SHP77 (cell line): ENCODE measurements around the gene GLYR1.
A peak's percentile ranks its signal among the peaks of the same experiment; 100 is the strongest.
"Not testable (repeated sequence)": the region's sequence is repeated elsewhere in the genome, so short reads cannot be mapped to it uniquely, and the experiment has no call there.

Experiments
- DNase-seq, 2 experiments: peaks; one replicate each; lab custom pipeline; 2025; lab: John Stamatoyannopoulos, UW

The GLYR1 gene

GRCh38 chr16:4846901-4847773, at the start of gene GLYR1, which contains the start of gene UBN1:
GLYR1 (minus strand) TSS chr16:4847288; CDS start chr16:4847265, 23 bp downstream.
UBN1 (plus strand) TSS chr16:4847481; CDS start chr16:4852918, 5,437 bp downstream.
- DNase-seq = peak; percentile 95 to 96

GRCh38 chr16:4896761-4897160, 49.7 kb upstream of the GLYR1 start:
- not testable (repeated sequence) for DNase-seq

GRCh38 chr16:4895366-4895765, 48.3 kb upstream of the GLYR1 start:
- no peak for DNase-seq

GRCh38 chr16:4894276-4895150, 47.4 kb upstream of the GLYR1 start:
- no peak for DNase-seq

GRCh38 chr16:4893103-4893862, 46.2 kb upstream of the GLYR1 start:
- no peak for DNase-seq

GRCh38 chr16:4892361-4893102, 45.4 kb upstream of the GLYR1 start:
- DNase-seq = no peak

GRCh38 chr16:4891886-4892216, 44.8 kb upstream of the GLYR1 start:
- peak; percentile 27 to 40 for DNase-seq

- DNase-seq = no peak
Observed at GRCh38 chr16:4891097-4891885, 44.2 kb upstream of the GLYR1 start.

GRCh38 chr16:4890686-4891085, 43.6 kb upstream of the GLYR1 start:
- DNase-seq = no peak

GRCh38 chr16:4890026-4890425, 42.9 kb upstream of the GLYR1 start:
- no peak for DNase-seq

GRCh38 chr16:4888428-4889135, 41.5 kb upstream of the GLYR1 start:
- DNase-seq = no peak

- DNase-seq = no peak
Observed at GRCh38 chr16:4886151-4886550, 39.1 kb upstream of the GLYR1 start.

GRCh38 chr16:4884972-4885874, 38.1 kb upstream of the GLYR1 start:
- DNase-seq = no peak

- DNase-seq = no peak
Observed at GRCh38 chr16:4884209-4884608, 37.1 kb upstream of the GLYR1 start.

GRCh38 chr16:4883501-4883900, 36.4 kb upstream of the GLYR1 start:
- DNase-seq = no peak

- peak; percentile 48 to 57 for DNase-seq
Observed at GRCh38 chr16:4882633-4883285, 35.7 kb upstream of the GLYR1 start.

GRCh38 chr16:4882000-4882632, 35.0 kb upstream of the GLYR1 start:
- DNase-seq = peak in 1 of 2 experiments; percentile 0
